Testis (tissue), 3 donors: Measurements from ENCODE around the gene PRELP. TPM values are rescaled to one million over a fixed set of nuclear protein-coding genes. Genes with fewer than 3 reads are reported as not detected.
A peak's percentile ranks its signal among the peaks of the same experiment; 100 is the strongest.

ENCODE experiments used
- DNase-seq: peaks from one replicate; pipeline ENCODE4 v3.0.0-alpha.2; 2019
- H3K27ac ChIP-seq, 2 donors: fragments of 200-600 bp; sonication (generic); one replicate each; pipeline ENCODE4 v1.5.1; 2019
- H3K27me3 ChIP-seq: fragments of 200-600 bp; sonication (generic); one replicate; pipeline ENCODE4 v1.5.1; 2019
- H3K36me3 ChIP-seq: fragments of 200-600 bp; sonication (generic); one replicate; pipeline ENCODE4 v1.5.1; 2017; ENCODE audit warnings: low read depth; ENCODE audit errors: missing control alignments
- H3K4me1 ChIP-seq: fragments of 200-600 bp; sonication (generic); one replicate; pipeline ENCODE4 v1.5.1; 2019
- H3K4me3 ChIP-seq, 2 donors: fragments of 200-600 bp; sonication (generic); one replicate each; pipeline ENCODE4 v1.5.1; 2017 to 2019
- H3K9me3 ChIP-seq: fragments of 200-600 bp; sonication (generic); one replicate; pipeline ENCODE4 v1.5.1; 2017
- POLR2A ChIP-seq: fragments of 450-650 bp; IDR thresholded peaks from one replicate; pipeline ENCODE4 v1.6.1; 2017; ENCODE audit warnings: antibody characterized with exemption, mild to moderate bottlenecking, moderate library complexity
- WGBS, 2 donors: methylation state at CpG; one replicate each; pipeline ENCODE4 v1.1.5; 2018; 5-methylcytosine and 5-hydroxymethylcytosine counted together
- intact Hi-C: fragments of 100-400 bp; cut with DNase I; formaldehyde crosslinking; loops from one replicate; pipeline ENCODE4 v1.15.1; 2023; ENCODE audit warnings: low total_unique reads
- polyA plus RNA-seq: library from polyadenylated mRNA; stranded (reverse); fragments of 350-450 nt; fragmentation: Illumina TruSeq; extraction: RNeasy Lipid Tissue Mini Kit (QIAGEN cat#74804); gene quantifications from one replicate; pipeline ENCODE4 v1.2.3, GENCODE V29; 2014; ENCODE audit warnings: low read depth, low replicate concordance; ENCODE audit not compliant: insufficient read depth
- total RNA-seq, 2 donors: library from RNA; depleted of rRNA; stranded (reverse); fragments of >200 nt; gene quantifications; one replicate each; pipeline ENCODE4 v1.2.3, GENCODE V29; 2016
- TF ChIP-seq, protein P1 (sequence below), 3 experiments: fragments of 450-650 bp in 2 of 3; fragments of 200-600 bp in 1 of 3; sonication (generic) in 1 of 3; IDR thresholded peaks; one replicate each; pipeline ENCODE4 v1.5.1; 2016 to 2019; ENCODE audit warnings: antibody characterized with exemption in 3 of 3, mild to moderate bottlenecking in 2 of 3, moderate library complexity in 1 of 3

Gene PRELP
- total and polyA plus RNA-seq, 3 donors from 2014 or later = 9.6 to 26.5 (median 10.0) TPM

GRCh38 chr1:203455706-203456105, 19.9 kb upstream of the PRELP start:
- TF ChIP-seq POLR2A = no peak
- TF ChIP-seq, protein P1, sequence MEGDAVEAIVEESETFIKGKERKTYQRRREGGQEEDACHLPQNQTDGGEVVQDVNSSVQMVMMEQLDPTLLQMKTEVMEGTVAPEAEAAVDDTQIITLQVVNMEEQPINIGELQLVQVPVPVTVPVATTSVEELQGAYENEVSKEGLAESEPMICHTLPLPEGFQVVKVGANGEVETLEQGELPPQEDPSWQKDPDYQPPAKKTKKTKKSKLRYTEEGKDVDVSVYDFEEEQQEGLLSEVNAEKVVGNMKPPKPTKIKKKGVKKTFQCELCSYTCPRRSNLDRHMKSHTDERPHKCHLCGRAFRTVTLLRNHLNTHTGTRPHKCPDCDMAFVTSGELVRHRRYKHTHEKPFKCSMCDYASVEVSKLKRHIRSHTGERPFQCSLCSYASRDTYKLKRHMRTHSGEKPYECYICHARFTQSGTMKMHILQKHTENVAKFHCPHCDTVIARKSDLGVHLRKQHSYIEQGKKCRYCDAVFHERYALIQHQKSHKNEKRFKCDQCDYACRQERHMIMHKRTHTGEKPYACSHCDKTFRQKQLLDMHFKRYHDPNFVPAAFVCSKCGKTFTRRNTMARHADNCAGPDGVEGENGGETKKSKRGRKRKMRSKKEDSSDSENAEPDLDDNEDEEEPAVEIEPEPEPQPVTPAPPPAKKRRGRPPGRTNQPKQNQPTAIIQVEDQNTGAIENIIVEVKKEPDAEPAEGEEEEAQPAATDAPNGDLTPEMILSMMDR (IDR thresholded peaks at IDR 0.05) = no peak
- no peak for DNase-seq
- 83 to 90% methylated on average over 3 of the region's 3 CpGs for WGBS, 2 donors
- no peaks in the 10 kb centered on the region for H3K36me3 ChIP-seq
- H3K27ac ChIP-seq = no peak overlapping the region
- intact Hi-C loops = no loop called here
- H3K4me3 ChIP-seq = no peak overlapping the region
- H3K27me3 ChIP-seq = no peaks in the 10 kb centered on the region
- no peaks in the 10 kb centered on the region for H3K9me3 ChIP-seq
- H3K4me1 ChIP-seq = no peaks in the 10 kb centered on the region

- no peak for DNase-seq
- no peak overlapping the region for H3K4me3 ChIP-seq
- WGBS, 2 donors = 85 to 95% methylated on average over 4 of the region's 4 CpGs
- H3K36me3 ChIP-seq = no peaks in the 10 kb centered on the region
- H3K27ac ChIP-seq = no peak overlapping the region
- TF ChIP-seq, protein P1 (IDR thresholded peaks at IDR 0.05) = no peak
- TF ChIP-seq POLR2A = no peak
- intact Hi-C loops = no loop called here
- no peaks in the 10 kb centered on the region for H3K27me3 ChIP-seq
- H3K4me1 ChIP-seq = no peaks in the 10 kb centered on the region
- no peaks in the 10 kb centered on the region for H3K9me3 ChIP-seq
These were observed 19.0 kb upstream of the PRELP start for GRCh38 chr1:203456577-203456976.

GRCh38 chr1:203458078-203458477, 17.5 kb upstream of the PRELP start:
- Histone ChIP-seq H3K4me3 (no peak overlapping the region), H3K36me3 (no peaks in the 10 kb centered on the region), H3K9me3 (no peaks in the 10 kb centered on the region), H3K4me1 (no peaks in the 10 kb centered on the region), H3K27me3 (no peaks in the 10 kb centered on the region), H3K27ac (no peak overlapping the region)
- no peak for TF ChIP-seq POLR2A
- TF ChIP-seq, protein P1 (IDR thresholded peaks at IDR 0.05) = no peak
- 86 to 96% methylated on average over 5 of the region's 5 CpGs for WGBS, 2 donors
- no peak for DNase-seq
- intact Hi-C loops = no loop called here

- Histone ChIP-seq H3K36me3 (no peaks in the 10 kb centered on the region), H3K4me1 (peaks cover 16% of the 10 kb centered on the region), H3K4me3 (no peak overlapping the region), H3K9me3 (no peaks in the 10 kb centered on the region), H3K27me3 (no peaks in the 10 kb centered on the region), H3K27ac (no peak overlapping the region)
- TF ChIP-seq, protein P1 (IDR thresholded peaks at IDR 0.05) = no peak
- WGBS, 2 donors = 81 to 82% methylated on average over 8 of the region's 8 CpGs
- DNase-seq = peak; percentile 14
- intact Hi-C loops = no loop called here
These were observed 15.9 kb upstream of the PRELP start for GRCh38 chr1:203459671-203460201.

- H3K4me1 ChIP-seq = peaks cover 36% of the 10 kb centered on the region
- no peak overlapping the region for H3K27ac ChIP-seq
- no peak overlapping the region for H3K4me3 ChIP-seq
- no peaks in the 10 kb centered on the region for H3K27me3 ChIP-seq
- H3K36me3 ChIP-seq = no peaks in the 10 kb centered on the region
- no peak for TF ChIP-seq POLR2A
- TF ChIP-seq, protein P1 (IDR thresholded peaks at IDR 0.05) = no peak
- WGBS, 2 donors = 84 to 85% methylated on average over 5 of the region's 5 CpGs
- no peak for DNase-seq
- no peaks in the 10 kb centered on the region for H3K9me3 ChIP-seq
- intact Hi-C loops = no loop called here
These were observed 13.9 kb upstream of the PRELP start for GRCh38 chr1:203461717-203462116.
